Esophagus (tissue), 2 donors: ENCODE results near the gene PBRM1. TPM values are rescaled to one million over a fixed set of nuclear protein-coding genes. Genes with fewer than 3 reads are reported as not detected.
A peak's percentile ranks its signal among the peaks of the same experiment; 100 is the strongest.

Experiments used
- H3K27ac ChIP-seq, 2 donors: one replicate each; pipeline ENCODE4 v1.5.1; 2013; ENCODE audit warnings: low read depth in 2 of 2, mild to moderate bottlenecking in 2 of 2, inconsistent platforms in 1 of 2, low read length in 1 of 2, moderate library complexity in 1 of 2
- H3K27me3 ChIP-seq, 2 donors: one replicate each; pipeline ENCODE4 v1.6.1; 2013; ENCODE audit warnings: low read length in 2 of 2, control low read depth in 1 of 2, mild to moderate bottlenecking in 1 of 2; ENCODE audit not compliant: insufficient read depth in 2 of 2, control insufficient read depth in 1 of 2
- H3K36me3 ChIP-seq, 2 donors: one replicate each; pipeline ENCODE4 v1.6.1; 2013; ENCODE audit warnings: low read length in 1 of 2; ENCODE audit not compliant: control insufficient read depth in 2 of 2, insufficient read depth in 2 of 2
- H3K4me1 ChIP-seq, 2 donors: one replicate each; pipeline ENCODE4 v1.6.1; 2013; ENCODE audit warnings: low read length in 1 of 2; ENCODE audit not compliant: control insufficient read depth in 2 of 2, insufficient read depth in 2 of 2
- H3K4me3 ChIP-seq, 2 donors: one replicate each; pipeline ENCODE4 v1.5.1; 2013; ENCODE audit warnings: low read length in 2 of 2, mild to moderate bottlenecking in 2 of 2, low read depth in 1 of 2, moderate library complexity in 1 of 2
- H3K9me3 ChIP-seq, 2 donors: one replicate each; pipeline ENCODE4 v1.6.1; 2013; ENCODE audit warnings: mild to moderate bottlenecking in 2 of 2, low read depth in 1 of 2, low read length in 1 of 2, moderate library complexity in 1 of 2; ENCODE audit not compliant: control insufficient read depth in 2 of 2, insufficient read depth in 1 of 2
- WGBS, 2 donors: extraction: QIAGEN DNeasy Blood & Tissue Kit; methylation state at CpG; one replicate each; pipeline ENCODE4 v1.1.7; 2013; 5-methylcytosine and 5-hydroxymethylcytosine counted together
- polyA plus RNA-seq, 2 donors: library from polyadenylated mRNA; stranded (reverse); fragments of 200-250 nt; gene quantifications; one replicate each; pipeline ENCODE4 v1.2.3, GENCODE V29; 2013
- donor health status: healthy with polysubstance abuse.
- donor health status: Bipolar disorder and iron deficiency.

Gene PBRM1
- polyA plus RNA-seq, 2 donors: 8.3 to 12.0 TPM

DNA sequence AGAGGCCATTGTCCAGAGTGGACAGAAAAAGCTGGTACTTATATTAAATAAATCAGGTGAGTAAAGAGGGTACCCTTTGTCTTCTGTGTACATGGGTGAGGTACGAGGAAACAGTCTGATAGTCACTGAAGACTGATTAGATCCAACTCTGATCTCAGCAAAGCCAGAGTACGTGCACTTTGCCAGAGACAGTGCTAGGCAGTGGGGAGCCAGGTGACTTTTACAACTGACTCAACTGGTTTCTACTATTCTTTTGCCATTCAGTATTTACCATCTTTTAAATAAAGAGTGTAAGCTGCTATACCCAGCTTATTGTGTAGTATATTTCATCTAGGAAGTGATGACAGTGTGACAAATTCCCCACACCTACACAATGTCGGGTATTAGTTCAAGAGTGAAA lies 3.4 kb upstream of the PBRM1 start:
- H3K4me3 ChIP-seq: no peak overlapping the region
- no peaks in the 10 kb centered on the region for H3K27me3 ChIP-seq
- H3K9me3 ChIP-seq: no peaks in the 10 kb centered on the region
- 64 to 70% methylated on average over 3 of the region's 3 CpGs for WGBS, 2 donors
- H3K27ac ChIP-seq: peak overlapping the region; percentile 72 to 85
- H3K4me1 ChIP-seq: no peaks in the 10 kb centered on the region
- H3K36me3 ChIP-seq: peaks cover 12 to 24% of the 10 kb centered on the region in 2 donors

DNA sequence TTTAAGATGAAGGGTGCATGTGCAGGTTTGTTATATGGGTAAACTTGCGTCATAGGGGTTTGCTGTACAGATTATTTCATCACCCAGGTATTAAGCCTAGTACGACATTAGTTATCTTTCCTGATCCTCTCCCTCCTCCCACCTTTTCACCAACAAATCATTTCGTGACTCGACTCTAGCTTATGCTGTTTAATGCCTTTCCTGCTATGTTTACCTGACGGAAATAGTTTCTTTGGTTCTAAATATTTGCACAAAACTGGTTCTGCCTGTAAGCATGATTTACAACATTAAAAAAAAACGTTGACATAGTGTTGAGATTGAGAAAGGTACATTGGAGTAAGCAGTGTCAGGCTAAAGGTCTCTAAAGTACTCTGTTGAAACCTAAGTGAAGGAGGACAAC lies 2.6 kb upstream of the PBRM1 start:
- Histone ChIP-seq H3K9me3 (no peaks in the 10 kb centered on the region), H3K4me3 (peak overlapping the region in 1 of 2 donors; percentile 95), H3K27me3 (no peaks in the 10 kb centered on the region), H3K27ac (peak overlapping the region; percentile 72 to 85), H3K4me1 (no peaks in the 10 kb centered on the region), H3K36me3 (peaks cover 9 to 24% of the 10 kb centered on the region in 2 donors)
- WGBS, 2 donors: 54 to 59% methylated on average over 6 of the region's 6 CpGs

- 0% methylated on average over 31 to 41 of the region's 41 CpGs for WGBS, 2 donors
Observed at GRCh38 chr3:52685285-52685708, 416 bp downstream of the PBRM1 start.

DNA sequence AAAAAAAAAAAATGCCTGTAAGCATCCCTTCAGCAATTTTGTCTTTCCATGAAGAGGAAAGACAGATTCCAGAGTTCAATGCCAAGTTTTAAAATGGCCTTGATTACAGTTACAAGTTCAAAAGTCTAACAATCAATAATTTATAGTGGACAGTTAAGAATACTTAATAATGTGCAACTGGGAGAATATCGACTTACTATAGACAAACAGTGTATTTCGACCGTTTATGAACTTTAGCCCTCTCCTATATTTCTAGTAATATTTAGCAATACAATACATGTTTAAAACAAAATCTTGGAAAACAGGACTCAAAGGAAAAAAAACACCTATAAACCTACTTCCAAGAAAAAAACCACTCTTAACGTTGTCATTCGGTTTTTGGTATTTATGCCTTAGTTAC lies 1.5 kb downstream of the PBRM1 start:
- 39 to 47% methylated on average over 5 of the region's 5 CpGs for WGBS, 2 donors
- H3K27ac ChIP-seq: no peak overlapping the region
- H3K4me3 ChIP-seq: no peak overlapping the region
- no peaks in the 10 kb centered on the region for H3K4me1 ChIP-seq
- no peaks in the 10 kb centered on the region for H3K27me3 ChIP-seq
- H3K9me3 ChIP-seq: no peaks in the 10 kb centered on the region
- peaks cover 3 to 12% of the 10 kb centered on the region in 2 donors for H3K36me3 ChIP-seq

More at GRCh38 chr3:52685285-52685708, 416 bp downstream of the PBRM1 start:
- Histone ChIP-seq H3K27me3 (no peaks in the 10 kb centered on the region), H3K4me3 (peak overlapping the region; percentile 95 to 98), H3K9me3 (no peaks in the 10 kb centered on the region), H3K27ac (peak overlapping the region; percentile 98 to 100), H3K4me1 (no peaks in the 10 kb centered on the region), H3K36me3 (peaks cover 0 to 16% of the 10 kb centered on the region in 2 donors)

DNA sequence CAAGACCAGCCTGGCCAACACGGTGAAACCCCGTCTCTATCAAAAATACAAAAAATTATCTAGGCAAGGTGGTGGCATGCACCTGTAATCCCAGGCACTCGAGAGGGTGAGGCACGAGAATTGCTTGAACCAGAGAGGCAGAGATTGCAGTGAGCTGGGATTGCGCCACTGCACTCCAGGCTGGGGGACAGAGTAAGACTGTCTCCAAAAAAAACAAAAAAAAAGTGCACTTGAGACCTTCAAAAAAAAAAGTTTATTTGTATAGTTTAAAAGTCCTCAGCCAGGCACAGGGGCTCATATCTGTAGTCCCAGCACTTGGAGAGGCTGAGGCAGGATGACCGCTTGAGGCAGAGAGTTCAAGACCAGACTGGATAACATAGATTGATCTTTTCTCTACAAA lies 2.1 kb downstream of the PBRM1 start:
- WGBS, 2 donors: 69 to 78% methylated on average over 6 of the region's 6 CpGs
- H3K27me3 ChIP-seq: no peaks in the 10 kb centered on the region
- H3K4me3 ChIP-seq: no peak overlapping the region
- peaks cover 6% of the 10 kb centered on the region in 2 donors for H3K36me3 ChIP-seq
- H3K9me3 ChIP-seq: no peaks in the 10 kb centered on the region
- H3K4me1 ChIP-seq: no peaks in the 10 kb centered on the region
- H3K27ac ChIP-seq: no peak overlapping the region

DNA sequence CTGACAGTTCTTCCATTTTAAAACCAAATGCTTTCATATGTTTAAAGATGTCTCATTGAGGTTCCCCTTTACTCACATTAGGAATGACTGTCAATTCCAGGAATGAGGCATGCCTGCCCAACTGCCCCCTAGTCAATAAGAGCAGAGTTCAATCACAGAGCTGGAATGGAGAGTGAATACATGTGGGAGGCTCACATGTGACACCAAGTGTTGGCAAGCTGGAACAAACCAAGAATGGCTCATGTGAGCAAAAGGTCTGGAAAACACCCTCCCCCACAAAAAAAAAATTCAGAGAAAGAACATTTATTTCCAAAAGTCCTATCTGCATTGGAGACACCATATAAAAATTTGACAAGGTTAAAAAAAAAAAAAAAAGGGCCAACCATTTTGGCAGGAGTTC lies 3.7 kb downstream of the PBRM1 start:
- no peaks in the 10 kb centered on the region for H3K27me3 ChIP-seq
- peaks cover 5 to 6% of the 10 kb centered on the region in 2 donors for H3K36me3 ChIP-seq
- no peaks in the 10 kb centered on the region for H3K9me3 ChIP-seq
- H3K27ac ChIP-seq: peak overlapping the region in 1 of 2 donors; percentile 17
- H3K4me1 ChIP-seq: no peaks in the 10 kb centered on the region
- no peak overlapping the region for H3K4me3 ChIP-seq

- Histone ChIP-seq H3K9me3 (no peaks in the 10 kb centered on the region), H3K27me3 (no peaks in the 10 kb centered on the region), H3K36me3 (peaks cover 5 to 6% of the 10 kb centered on the region in 2 donors), H3K4me3 (no peak overlapping the region), H3K27ac (no peak overlapping the region), H3K4me1 (no peaks in the 10 kb centered on the region)
- WGBS, 2 donors: 75 to 77% methylated on average over 3 of the region's 3 CpGs
Observed at GRCh38 chr3:52681596-52681995, 4.1 kb downstream of the PBRM1 start.

DNA sequence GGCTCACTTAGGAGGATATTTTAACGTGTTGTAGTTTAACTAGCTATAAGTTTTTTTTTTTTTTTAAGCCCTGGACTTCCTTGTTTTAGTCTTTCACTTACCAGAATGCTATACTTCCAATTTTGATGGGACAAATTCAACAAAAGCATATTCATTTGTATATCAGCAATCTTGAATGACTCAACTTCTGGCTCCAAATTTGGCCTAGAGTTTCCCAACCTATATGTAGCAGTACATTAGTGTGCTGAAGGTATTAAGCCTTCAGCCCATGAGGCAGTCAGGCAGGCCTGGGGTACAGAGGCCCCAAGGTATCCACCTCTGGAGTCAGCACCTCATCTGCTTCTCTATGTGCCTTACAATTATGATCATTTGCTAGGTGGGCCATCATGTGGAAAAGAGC lies 5.9 kb downstream of the PBRM1 start:
- H3K4me1 ChIP-seq: no peaks in the 10 kb centered on the region
- H3K36me3 ChIP-seq: peaks cover 5 to 6% of the 10 kb centered on the region in 2 donors
- 46 to 74% methylated on average over 1 of the region's 1 CpG for WGBS, 2 donors
- H3K4me3 ChIP-seq: no peak overlapping the region
- no peaks in the 10 kb centered on the region for H3K27me3 ChIP-seq
- H3K27ac ChIP-seq: no peak overlapping the region
- H3K9me3 ChIP-seq: no peaks in the 10 kb centered on the region

DNA sequence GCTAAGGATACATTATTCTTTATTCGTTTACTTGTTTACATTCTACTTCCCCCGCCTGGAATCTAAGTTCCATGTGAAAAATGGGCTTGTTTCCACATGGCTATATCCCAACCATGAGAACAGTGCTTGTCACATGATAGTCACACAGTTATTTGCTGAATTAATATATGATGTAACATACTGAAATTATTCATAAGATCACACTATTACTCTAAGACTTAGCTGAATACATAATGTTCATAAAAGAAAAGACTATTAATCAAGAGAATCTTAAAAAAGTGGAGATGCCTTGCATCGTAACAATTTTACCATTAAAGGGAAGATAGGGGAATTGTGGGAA lies 6.5 kb downstream of the PBRM1 start:
- Histone ChIP-seq H3K4me1 (no peaks in the 10 kb centered on the region), H3K27ac (no peak overlapping the region), H3K9me3 (no peaks in the 10 kb centered on the region), H3K36me3 (peaks cover 5 to 6% of the 10 kb centered on the region in 2 donors), H3K27me3 (no peaks in the 10 kb centered on the region), H3K4me3 (no peak overlapping the region)
- WGBS, 2 donors: 86 to 89% methylated on average over 3 of the region's 3 CpGs

- peaks cover 5 to 6% of the 10 kb centered on the region in 2 donors for H3K36me3 ChIP-seq
- WGBS, 2 donors: 96% methylated on average over 6 of the region's 6 CpGs
- H3K27ac ChIP-seq: no peak overlapping the region
Observed at GRCh38 chr3:52678265-52679198, 7.2 kb downstream of the PBRM1 start.

More at GRCh38 chr3:52678265-52679198, 7.2 kb downstream of the PBRM1 start:
- Histone ChIP-seq H3K27me3 (no peaks in the 10 kb centered on the region), H3K4me3 (no peak overlapping the region), H3K9me3 (no peaks in the 10 kb centered on the region), H3K4me1 (no peaks in the 10 kb centered on the region)
